Prostate gland (tissue), 2 donors: ENCODE measurements around the gene SV2C. TPM values are rescaled to one million over a fixed set of nuclear protein-coding genes. Genes with fewer than 3 reads are reported as not detected.
A peak's percentile ranks its signal among the peaks of the same experiment; 100 is the strongest.

Source experiments
- DNase-seq: peaks from one replicate; pipeline ENCODE4 v3.0.0-alpha.2; 2019; ENCODE audit warnings: low spot score
- H3K27ac ChIP-seq, 2 donors: fragments of 200-600 bp; sonication (generic); 2 replicates each; pipeline ENCODE4 v1.5.1; 2017 to 2019
- H3K27me3 ChIP-seq: fragments of 200-600 bp; sonication (generic); replicated peaks from 2 replicates; pipeline ENCODE4 v1.5.1; 2019; ENCODE audit not compliant: insufficient read depth
- H3K36me3 ChIP-seq, 2 donors: fragments of 200-600 bp; sonication (generic); 1 replicate in 1 of 2; 2 replicates in 1 of 2; pipeline versions ENCODE4 v1.5.1 to v1.8.1; 2017 to 2019
- H3K4me1 ChIP-seq: fragments of 200-600 bp; sonication (generic); replicated peaks from 2 replicates; pipeline ENCODE4 v1.5.1; 2019
- H3K4me3 ChIP-seq, 2 donors: fragments of 200-600 bp; sonication (generic); 2 replicates each; pipeline ENCODE4 v1.5.1; 2017 to 2019
- H3K9me3 ChIP-seq: fragments of 200-600 bp; sonication (generic); 2 replicates; pipeline ENCODE4 v1.5.1; 2017
- CTCF ChIP-seq, 4 experiments: fragments of 200-600 bp in 2 of 4; fragments of 450-650 bp in 2 of 4; sonication (generic) in 2 of 4; IDR thresholded peaks; 1 replicate in 3 of 4; 2 replicates in 1 of 4; pipeline ENCODE4 v1.5.1; 2016 to 2019; ENCODE audit warnings: antibody characterized with exemption in 4 of 4, mild to moderate bottlenecking in 2 of 4, moderate library complexity in 2 of 4
- POLR2A ChIP-seq: fragments of 450-650 bp; IDR thresholded peaks from one replicate; pipeline ENCODE4 v1.6.1; 2016; ENCODE audit warnings: antibody characterized with exemption, mild to moderate bottlenecking
- POLR2AphosphoS5 ChIP-seq: sonication (generic); formaldehyde crosslinking; IDR thresholded peaks from one replicate; pipeline ENCODE4 v1.6.1; 2017; ENCODE audit warnings: antibody characterized with exemption
- WGBS: methylation state at CpG from one replicate; pipeline ENCODE4 v1.1.5; 2018; 5-methylcytosine and 5-hydroxymethylcytosine counted together
- intact Hi-C: fragments of 100-400 bp; cut with DNase I; formaldehyde crosslinking; loops from one replicate; pipeline ENCODE4 v1.14.2; 2022
- total RNA-seq, 2 donors: library from RNA; depleted of rRNA; stranded (reverse); fragments of >200 nt; gene quantifications; one replicate each; pipeline ENCODE4 v1.1.0, GENCODE V29; 2016

SV2C gene
- total RNA-seq, 2 donors from 2014 or later = 0.28 to 0.96 TPM

GRCh38 chr5:76337953-76338451, 254.8 kb downstream of the SV2C start:
- 0% methylated on average over 1 of the region's 1 CpG for WGBS
- Histone ChIP-seq H3K27me3 (no peaks in the 10 kb centered on the region), H3K4me3 (no peak overlapping the region), H3K36me3 (no peaks in the 10 kb centered on the region), H3K27ac (no peak overlapping the region), H3K4me1 (no peaks in the 10 kb centered on the region), H3K9me3 (no peaks in the 10 kb centered on the region)
- no peak for TF ChIP-seq POLR2A
- peak in 3 of 4 experiments; percentile 52 to 74 (median 73) for TF ChIP-seq CTCF (IDR thresholded peaks at IDR 0.05)
- peak; percentile 66 for TF ChIP-seq POLR2AphosphoS5
- peak; percentile 70 for DNase-seq
- intact Hi-C loops = no loop called here

GRCh38 chr5:76339919-76340318, 256.7 kb downstream of the SV2C start:
- H3K36me3 ChIP-seq = no peaks in the 10 kb centered on the region
- intact Hi-C loops = no loop called here
- no peaks in the 10 kb centered on the region for H3K27me3 ChIP-seq
- no peak overlapping the region for H3K27ac ChIP-seq
- 88% methylated on average over 3 of the region's 3 CpGs for WGBS
- TF ChIP-seq POLR2A (no peak), CTCF (IDR thresholded peaks at IDR 0.05) (no peak), POLR2AphosphoS5 (no peak)
- no peak for DNase-seq
- H3K4me1 ChIP-seq = no peaks in the 10 kb centered on the region
- no peaks in the 10 kb centered on the region for H3K9me3 ChIP-seq
- H3K4me3 ChIP-seq = no peak overlapping the region

- DNase-seq = peak; percentile 14
- intact Hi-C loops = no loop called here
- no peak overlapping the region for H3K27ac ChIP-seq
- no peak overlapping the region for H3K4me3 ChIP-seq
- H3K9me3 ChIP-seq = no peaks in the 10 kb centered on the region
- TF ChIP-seq CTCF (IDR thresholded peaks at IDR 0.05) = no peak
- no peaks in the 10 kb centered on the region for H3K4me1 ChIP-seq
- no peaks in the 10 kb centered on the region for H3K36me3 ChIP-seq
- WGBS = 63% methylated on average over 7 of the region's 7 CpGs
- H3K27me3 ChIP-seq = no peaks in the 10 kb centered on the region
These were observed 258.6 kb downstream of the SV2C start for GRCh38 chr5:76341651-76342334.

GRCh38 chr5:76342474-76342873, 259.3 kb downstream of the SV2C start:
- H3K9me3 ChIP-seq = no peaks in the 10 kb centered on the region
- DNase-seq = no peak
- no peaks in the 10 kb centered on the region for H3K27me3 ChIP-seq
- TF ChIP-seq POLR2A (no peak), CTCF (IDR thresholded peaks at IDR 0.05) (no peak), POLR2AphosphoS5 (no peak)
- intact Hi-C loops = no loop called here
- H3K27ac ChIP-seq = peak overlapping the region; percentile 26 to 37
- no peaks in the 10 kb centered on the region for H3K36me3 ChIP-seq
- WGBS = 90% methylated on average over 1 of the region's 1 CpG
- no peaks in the 10 kb centered on the region for H3K4me1 ChIP-seq
- H3K4me3 ChIP-seq = no peak overlapping the region

GRCh38 chr5:76345582-76345981, 262.4 kb downstream of the SV2C start:
- 77% methylated on average over 1 of the region's 1 CpG for WGBS
- TF ChIP-seq POLR2A = no peak
- intact Hi-C loops = no loop called here
- H3K36me3 ChIP-seq = no peaks in the 10 kb centered on the region
- H3K4me1 ChIP-seq = no peaks in the 10 kb centered on the region
- no peak for DNase-seq
- no peak overlapping the region for H3K4me3 ChIP-seq
- H3K27me3 ChIP-seq = no peaks in the 10 kb centered on the region
- H3K9me3 ChIP-seq = no peaks in the 10 kb centered on the region
- H3K27ac ChIP-seq = no peak overlapping the region
